GM19455 (cell line): ENCODE measurements around the gene FSTL4.

ENCODE experiments used
- ATAC-seq: cut with Tn5 transposase; IDR thresholded peaks from one replicate; pipeline ENCODE4 v1.9.1; 2021; ENCODE audit not compliant: unreplicated experiment

Gene FSTL4

DNA sequence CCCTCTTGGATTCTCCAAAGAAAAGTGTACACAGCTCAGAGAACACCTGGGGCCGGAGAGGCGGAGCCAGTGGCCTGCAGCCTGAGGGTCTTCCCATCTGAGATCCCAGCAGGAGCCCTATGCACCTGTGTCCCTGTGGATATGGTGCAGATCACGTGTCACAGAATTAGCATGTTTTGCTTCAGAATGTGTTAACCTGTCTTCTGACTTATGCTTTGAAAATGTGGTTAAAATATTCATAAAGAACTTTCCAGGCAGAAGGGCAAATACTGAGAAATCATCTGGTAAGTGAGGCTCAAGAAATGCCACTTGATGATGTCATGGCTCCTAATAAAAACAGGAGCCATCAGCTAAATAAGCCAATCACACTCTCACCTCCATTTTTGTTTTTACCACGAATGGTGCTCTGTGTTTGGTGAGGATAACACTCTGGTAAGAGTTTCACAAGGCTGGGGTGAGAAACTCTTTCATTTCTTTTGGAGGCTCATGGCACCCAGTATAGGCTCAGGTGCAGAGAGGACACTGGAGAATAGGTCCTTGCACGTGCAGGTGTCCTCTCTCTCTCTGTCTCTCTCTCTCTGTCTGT is 279.8 kb downstream of the FSTL4 start:
- no peak for ATAC-seq

DNA sequence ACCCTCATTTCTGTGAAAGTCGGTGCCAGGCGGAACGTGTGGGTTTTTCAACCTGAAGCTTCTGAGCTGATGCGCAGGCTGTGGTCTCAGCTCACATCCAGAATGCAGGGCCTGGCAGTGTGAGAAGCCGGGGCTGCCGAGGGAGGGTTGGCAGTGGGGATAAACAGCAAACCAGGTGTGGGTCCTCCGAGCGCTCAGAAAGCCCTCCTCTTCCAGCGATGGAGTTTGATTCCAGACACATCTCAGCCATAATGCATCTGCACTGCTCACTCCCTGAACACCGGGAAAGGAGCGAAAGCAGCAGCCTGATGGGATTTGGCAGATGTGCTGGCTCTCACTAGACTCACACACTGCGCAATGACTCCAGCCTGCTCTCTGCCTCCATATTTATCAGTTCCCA is 280.4 kb downstream of the FSTL4 start:
- ATAC-seq = no peak

DNA sequence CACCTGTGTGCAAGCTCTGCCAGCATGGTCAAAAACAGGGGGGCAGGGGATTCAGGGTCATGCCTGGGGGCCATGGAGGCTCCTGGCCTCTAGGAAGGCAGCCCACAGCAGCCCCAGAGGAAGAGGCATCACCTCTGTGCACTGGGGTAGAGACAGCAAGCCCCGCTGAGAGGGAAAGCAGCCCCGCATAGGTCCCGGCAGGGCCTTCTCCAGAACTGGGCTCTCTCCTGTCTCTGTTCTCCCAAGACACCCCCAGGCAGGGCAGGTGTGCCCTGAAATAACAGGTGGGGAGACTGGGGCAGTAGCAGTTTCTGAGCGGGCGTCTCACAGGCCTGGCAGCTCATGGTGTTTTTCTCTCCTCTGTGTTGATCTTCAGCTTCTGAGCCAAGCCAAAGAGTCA is 281.4 kb downstream of the FSTL4 start:
- no peak for ATAC-seq

DNA sequence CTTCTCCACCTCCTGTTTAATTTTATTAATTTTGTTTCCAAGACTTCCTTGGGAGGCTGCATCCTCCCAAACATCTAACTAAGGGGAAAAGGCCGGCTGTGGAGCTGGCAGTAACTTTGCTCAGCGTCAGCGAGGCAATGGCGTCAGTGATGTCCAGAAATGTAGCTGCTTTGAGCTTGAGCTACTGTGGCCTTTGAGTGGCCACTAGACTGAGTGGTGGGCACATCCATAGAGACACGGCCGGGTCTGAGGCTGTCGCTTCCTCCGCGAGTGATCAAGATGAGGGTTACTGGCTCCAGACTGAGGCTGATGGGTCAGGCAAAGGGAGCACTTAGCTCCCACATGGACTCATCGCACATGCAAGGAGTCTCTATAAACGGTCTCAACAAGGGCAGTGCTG is 283.5 kb downstream of the FSTL4 start:
- ATAC-seq = no peak

DNA sequence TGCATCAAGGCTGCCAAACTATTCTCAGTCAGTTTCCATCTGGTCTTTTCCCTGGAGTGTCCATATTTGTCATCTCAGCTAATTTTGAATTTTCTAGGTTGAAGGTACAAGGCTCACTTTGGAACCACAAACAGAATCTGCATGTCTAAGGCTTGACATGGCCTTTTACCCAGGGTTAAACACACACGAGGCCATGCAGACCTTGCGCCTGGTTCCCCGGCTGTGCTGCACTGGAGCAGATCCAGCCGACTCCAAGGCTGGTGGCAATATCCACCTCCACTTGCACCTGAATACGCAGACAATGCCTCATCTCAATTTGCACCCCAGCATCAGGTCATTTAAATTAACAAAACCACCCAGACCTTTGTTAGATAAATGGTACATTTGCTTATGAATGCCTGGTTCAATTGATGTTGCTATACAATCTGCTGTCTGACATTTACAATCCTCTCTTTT is 284.4 kb downstream of the FSTL4 start:
- no peak for ATAC-seq

DNA sequence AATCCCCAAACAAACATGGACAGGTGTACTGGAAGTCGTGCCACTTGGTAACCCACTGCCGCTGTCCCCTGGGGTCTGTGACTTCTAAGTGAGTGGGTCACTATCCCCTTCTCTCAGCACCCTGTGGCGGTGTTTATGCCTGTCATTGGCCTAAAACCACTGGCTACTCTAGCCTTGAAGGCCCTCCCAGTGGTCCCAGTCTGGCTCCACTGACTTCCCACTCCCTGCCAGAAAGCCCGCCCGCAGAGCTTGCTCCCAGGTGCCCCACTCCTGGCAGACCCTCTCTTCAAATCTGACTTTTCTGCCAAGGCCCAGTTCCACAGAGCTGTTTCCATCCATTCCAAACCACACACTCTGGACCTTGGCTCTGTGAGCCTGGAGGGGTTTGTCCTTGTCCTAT is 286.0 kb downstream of the FSTL4 start:
- no peak for ATAC-seq

DNA sequence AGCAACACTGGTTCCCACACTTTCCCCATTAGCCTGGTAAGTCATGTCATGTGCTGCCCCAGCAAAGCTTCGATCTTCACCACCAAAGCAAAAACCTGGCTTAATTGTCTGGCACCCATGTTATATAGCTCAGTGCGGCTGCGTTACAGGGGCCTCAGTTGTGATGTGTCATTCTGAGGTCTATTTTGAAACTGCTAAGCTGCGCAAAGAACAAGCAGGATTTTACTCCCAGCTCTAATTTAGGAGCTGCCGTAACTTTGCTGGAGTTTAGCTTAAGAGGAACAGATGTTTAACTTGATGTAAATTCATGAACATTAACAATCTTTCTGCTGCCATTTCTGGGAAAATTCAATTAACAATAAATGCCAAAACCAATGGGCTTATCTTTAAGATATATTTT is 286.5 kb downstream of the FSTL4 start:
- ATAC-seq = no peak

DNA sequence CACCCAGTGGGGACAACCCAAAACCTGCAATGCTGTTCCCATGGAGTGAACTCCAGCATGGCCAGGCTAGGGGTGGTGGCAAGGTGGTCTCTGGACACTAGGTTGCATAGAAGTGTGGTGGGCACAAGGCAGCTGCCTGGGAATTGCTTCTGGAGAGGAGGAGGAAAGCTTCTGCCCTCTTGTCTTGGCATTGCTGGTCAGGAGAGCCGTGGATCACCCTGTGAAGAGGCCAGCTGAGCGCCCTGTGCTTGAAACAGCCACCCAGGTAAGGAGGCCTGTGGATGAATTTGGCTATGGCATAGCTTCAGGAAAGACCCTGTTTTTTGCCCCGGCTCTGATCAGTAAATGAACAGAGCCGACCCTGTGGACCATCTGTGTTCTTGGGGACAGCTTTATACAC is 287.4 kb downstream of the FSTL4 start:
- ATAC-seq = no peak

DNA sequence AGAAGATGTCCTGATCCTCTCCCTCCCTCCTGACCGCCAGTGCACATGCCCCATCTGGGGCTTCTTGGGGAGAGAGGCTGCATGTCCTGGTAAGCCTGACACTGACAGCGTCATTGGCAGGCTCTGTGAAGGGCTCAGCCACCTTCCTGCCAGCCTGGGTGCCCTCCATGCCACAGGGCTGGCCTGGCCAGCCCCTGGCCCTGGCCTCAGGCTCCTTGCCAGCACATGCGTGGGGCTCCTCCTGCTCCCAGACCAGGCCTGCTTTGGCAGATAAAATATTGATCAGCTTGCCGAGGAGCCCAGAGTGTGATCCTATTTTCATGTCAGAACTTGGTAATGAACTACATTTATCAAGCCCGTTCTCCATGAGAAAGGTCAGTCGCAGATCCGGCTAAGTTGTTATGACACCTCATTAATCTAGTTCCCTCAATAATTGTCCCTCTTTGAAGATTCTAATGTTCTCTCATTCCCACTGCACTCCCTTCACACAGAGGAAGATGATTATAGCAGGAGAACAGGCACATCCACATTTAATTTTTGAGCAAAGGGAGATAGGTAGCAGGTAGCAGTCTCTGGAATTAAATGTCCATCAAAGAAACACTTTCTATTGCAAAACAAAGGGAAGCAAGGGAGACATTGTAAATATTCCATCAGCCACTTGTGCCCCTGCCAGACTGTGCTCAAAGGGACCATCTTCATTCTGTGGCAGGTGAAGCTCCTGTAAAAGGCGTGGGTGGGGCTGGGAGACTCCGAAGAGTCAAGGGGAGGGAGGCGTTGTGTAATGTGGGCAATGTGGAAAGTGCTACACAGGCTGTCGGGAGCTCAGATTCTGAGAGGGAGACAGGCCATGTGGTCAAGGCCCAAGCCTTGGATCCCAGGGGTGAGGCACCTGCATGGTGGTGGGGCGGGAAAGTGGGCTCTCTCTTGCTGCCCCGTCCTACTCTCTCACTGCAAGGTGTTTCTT is 288.6 kb downstream of the FSTL4 start:
- ATAC-seq = no peak

DNA sequence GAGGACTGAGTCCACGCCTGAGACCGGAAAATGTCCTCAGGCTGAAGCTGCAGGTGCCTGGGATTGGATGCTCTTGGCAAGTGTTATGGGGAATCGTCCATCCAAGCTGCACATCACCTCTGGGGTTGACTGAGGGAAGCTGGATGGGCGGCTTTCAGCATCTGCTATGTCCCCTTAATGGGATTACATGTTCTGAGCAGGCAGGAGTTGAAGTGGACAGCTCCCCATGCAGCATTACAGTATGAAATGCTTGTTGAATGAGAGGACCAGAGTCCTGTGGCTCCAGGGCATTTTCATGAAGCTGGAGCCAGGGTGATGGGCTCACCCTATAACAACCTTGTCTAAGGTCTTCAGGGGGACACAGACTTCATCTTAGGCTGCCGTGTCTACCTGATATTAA is 289.6 kb downstream of the FSTL4 start:
- no peak for ATAC-seq

DNA sequence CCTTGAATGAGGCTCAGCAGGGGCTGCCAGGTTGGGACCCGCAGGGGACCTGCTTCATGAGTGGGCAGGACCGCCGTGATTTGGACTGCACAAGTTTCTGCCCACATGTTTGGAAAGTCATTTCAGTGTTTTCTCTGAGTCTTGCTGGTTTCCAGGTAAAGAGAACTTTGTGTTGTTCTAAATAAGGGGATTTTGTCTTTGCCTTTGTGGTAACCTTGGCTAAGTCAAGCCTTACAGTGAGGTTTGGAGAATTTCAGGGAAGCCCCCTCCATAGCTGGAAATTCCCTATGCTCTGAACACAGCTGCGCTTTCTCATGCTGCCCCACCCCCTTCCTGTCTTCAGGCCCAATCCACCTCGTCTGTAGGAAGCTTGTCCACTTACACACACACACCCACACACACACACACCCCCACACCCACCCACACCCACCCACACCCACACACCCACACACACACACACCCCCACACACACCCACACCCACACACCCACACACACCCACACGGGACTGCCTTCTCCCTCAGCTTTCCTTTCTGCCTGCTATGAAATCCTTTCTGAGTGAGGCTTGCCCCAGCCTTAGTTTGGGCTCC is 290.4 kb downstream of the FSTL4 start:
- no peak for ATAC-seq

DNA sequence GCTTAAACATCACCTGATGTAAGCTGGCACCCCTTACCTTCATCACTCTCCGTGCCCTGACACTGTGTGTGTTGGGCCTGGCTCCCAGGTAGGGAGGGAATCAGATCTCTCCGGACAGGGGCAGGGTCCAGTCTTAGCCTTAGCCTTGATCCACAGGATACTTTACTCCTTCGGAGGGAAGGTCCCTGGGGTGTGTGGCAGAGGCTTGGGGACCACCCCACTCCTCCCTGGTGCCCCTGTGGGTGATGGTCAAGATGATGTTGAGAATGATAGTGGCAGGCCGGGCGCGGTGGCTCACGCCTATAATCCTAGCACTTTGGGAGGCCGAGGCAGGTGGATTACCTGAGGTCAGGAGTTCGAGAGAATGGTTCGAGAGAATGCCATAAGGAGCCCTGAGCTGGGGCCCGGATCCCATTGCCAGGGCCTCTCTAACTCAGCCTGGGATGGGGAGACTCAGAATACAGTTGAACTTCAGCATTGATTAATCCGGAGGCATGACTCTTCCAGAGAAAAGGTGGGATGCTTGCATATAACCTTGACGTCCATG is 291.0 kb downstream of the FSTL4 start:
- ATAC-seq = no peak

DNA sequence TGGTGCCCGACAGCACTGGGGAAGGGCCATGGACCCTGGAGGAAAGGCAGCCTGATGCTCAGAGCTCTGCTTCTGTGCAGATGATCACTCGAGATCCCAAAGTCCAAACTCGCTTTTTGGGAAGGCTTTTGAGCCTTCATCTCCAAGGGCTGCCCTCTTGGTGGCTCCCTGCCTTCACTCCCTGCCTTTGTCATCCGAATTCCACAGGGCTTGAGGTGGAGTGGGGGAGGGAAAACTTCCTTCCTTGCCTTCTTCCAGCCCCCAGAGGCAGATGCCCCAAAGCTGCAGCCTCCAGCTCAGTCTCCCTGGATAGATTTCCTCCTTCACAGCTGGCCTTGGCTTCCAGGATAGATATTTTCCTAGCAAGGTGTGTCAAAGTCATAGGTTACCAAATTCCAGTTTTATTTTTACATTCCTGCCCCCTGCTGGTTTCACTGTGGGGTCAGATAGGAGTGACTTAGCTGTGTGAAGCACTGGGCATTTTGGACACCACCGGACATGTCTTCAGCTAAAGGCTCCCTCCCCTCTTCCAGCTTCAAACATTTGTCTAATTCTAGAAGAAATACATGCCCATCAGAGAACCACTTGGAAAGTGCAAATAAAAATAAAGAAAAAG is 292.3 kb downstream of the FSTL4 start:
- no peak for ATAC-seq

DNA sequence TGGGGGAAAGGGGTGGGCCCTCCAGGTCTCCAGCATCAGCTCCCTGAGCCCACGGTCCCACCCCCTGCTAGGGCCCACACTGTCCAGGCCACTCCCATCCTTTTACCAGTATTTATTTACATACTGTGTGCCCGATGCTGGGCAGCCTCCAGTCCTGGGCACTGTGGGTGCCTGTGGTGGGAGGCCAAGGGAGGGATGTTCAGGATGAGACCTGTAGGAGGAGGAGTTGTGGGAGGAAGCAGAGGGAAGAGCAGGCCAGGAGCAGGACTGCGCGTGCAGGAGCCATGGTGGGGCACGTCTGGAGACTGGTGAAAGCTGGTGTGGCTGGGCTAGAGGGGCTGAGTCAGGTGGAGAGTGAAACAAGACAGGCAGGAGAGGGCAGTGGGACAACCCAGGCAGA is 293.1 kb downstream of the FSTL4 start:
- ATAC-seq = no peak

DNA sequence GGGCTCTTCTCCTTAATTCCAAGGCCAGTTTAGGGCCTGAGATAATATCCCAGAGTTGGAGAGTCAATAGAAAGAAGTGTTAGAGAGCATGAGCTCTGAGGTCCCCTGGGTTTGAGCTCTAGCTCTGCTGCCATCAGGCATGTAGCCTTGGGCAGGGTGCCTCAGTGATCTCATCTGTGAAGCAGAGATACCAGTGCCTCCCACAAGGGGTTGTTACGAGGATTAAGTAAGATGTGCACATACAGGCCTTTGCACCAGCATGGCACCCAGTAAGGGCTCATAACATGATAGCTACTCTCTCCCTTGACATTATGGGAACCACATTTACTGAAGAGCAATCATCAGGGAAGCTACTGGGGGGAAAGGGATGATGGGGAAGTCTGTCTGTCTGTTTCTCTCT is 294.8 kb downstream of the FSTL4 start:
- no peak for ATAC-seq

DNA sequence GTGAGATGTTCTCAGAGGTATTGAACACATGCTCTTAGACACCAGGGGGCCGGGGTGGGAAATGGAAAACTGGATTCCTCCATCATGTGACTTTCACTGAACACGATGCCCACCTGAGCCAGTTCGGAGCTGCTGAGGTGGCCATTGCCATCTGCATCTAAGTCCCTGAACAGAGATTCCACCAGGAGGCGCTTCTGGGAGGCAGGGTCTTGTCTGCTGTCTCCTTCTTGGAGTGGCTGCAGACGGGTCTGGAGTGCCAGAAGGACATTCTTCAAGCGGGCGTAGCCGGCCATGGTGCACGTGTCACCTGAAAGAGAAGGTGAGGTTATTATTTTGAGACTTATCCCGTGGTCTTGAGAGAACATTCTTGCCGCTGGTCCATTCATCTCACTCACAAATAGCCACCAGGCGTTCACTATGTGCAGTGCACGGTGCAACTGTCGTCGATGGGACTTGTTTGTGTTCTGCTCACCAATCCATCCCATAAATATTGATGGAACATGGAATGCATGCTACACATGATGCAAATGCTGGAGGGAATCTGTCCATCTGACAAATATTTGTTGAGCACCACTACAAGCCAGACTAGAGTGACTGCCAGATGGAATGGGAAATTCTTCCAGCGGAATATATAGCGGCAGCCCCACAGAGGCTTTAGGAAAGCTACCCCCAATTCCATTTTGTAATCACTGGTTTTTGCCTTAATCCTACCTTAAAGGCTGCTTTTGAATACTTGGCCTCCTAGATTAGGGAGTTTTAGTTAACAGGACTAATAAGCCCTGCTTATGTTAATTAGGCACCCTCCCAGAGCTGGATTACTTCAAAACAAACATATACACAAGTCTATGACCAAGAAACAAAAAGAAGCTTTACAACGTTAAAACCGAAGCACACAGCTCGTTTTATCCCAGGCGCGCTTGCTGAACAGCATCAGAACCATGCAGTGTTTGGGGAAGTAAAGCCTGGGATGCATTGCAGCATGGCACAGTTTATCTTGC is 295.7 kb downstream of the FSTL4 start:
- no peak for ATAC-seq

DNA sequence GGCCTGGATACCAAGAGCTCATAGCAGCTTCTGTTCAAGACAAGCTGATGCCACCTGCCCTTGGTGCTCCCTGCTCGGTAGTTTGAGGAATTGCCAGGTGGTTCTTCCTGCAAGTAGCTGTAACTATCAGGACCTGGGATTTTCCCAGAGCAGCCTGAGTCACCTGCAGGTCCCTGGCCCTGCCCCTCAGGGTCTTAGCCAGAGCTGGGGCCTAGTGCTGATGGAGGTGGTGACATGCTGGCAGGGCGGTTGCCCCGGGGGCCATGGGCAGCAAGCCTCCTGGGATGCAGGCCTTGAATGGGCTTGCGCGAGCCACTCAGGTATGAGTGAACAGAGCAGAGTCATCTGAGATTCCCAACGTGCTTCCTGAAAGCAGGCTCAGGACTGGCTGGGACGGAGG is 298.3 kb downstream of the FSTL4 start:
- no peak for ATAC-seq

DNA sequence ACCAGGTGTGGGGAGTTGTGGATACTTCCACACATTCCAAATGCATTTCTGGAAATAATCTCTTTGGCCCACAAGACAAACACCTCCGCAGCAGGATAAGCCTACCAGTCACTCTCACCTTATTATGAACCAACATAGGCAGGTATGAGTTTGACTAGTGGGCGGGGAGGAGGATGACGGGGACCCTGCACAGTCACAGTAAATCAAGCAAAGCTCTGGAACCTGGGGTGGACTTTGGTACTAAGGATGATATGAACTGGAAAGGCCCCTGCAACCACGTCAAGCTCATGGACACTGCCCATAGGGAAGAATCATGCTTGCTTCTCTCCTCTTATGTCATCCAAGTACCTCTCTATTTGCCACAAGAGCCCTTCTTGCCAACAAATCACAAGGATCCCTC is 301.2 kb downstream of the FSTL4 start:
- ATAC-seq = no peak

DNA sequence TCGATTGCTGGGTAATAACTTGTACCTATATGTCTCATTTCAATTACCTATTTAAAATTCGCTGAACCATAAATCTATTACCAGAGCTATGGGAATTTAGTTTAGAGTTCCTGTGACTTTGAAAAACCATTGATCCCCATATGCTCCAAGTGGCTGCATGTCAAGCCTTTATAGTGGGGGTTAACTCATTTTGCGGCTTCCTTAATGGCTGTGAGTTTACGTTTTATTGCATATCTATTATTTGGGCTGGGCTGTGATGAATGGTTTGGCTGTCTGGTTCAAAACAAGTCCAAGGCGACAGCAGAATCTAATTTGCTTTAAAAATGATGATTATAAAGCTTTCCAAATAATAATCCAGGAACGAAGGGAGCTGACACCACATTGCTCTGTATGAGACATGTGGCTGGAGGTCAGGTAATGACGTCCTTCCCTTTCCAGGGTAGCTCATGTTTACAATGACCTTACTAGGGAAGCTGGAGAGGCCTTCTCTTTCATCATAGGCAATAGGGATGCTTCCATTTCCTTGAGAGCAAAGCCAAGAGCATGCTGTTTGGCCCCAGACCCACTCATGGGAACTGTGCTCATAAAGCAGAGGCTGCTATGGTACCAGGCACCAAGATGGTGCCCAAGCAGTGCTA is 302.2 kb downstream of the FSTL4 start:
- ATAC-seq = no peak
